Measurements from ENCODE around the gene LZTR1.

GRCh38 chr22:20937031-20937793 lies 44.9 kb upstream of the LZTR1 start:
- TF ChIP-seq EZH2 (IDR thresholded peaks at IDR 0.05) (no peak), FOXP2 (optimal IDR thresholded peaks at IDR 0.05; ENCODE audit: control extremely low read depth, extremely low read length, insufficient read depth) (no peak), POLR2AphosphoS5 (IDR thresholded peaks at IDR 0.05; ENCODE audit: borderline replicate concordance, low read depth, low read length) (no peak)
